Measurements from ENCODE around the gene XPR1.
"Not testable (repeated sequence)": the region's sequence is repeated elsewhere in the genome, so short reads cannot be mapped to it uniquely, and the experiment has no call there.

XPR1 gene

GRCh38 chr1:180786624-180787023 lies 154.8 kb downstream of the XPR1 start:
- DNase-seq, result no peak

GRCh38 chr1:180787628-180788307 lies 155.9 kb downstream of the XPR1 start:
- DNase-seq, result no peak

- DNase-seq, result no peak
Observed at GRCh38 chr1:180789460-180789859, 157.6 kb downstream of the XPR1 start.

GRCh38 chr1:180791152-180791551 lies 159.3 kb downstream of the XPR1 start:
- not testable (repeated sequence) for DNase-seq

- DNase-seq, result no peak
Observed at GRCh38 chr1:180791806-180792205, 160.0 kb downstream of the XPR1 start.

- no peak for DNase-seq
Observed at GRCh38 chr1:180793451-180793850, 161.6 kb downstream of the XPR1 start.

GRCh38 chr1:180796897-180797640 lies 165.2 kb downstream of the XPR1 start:
- no peak for DNase-seq

- no peak for DNase-seq
Observed at GRCh38 chr1:180800945-180801344, 169.1 kb downstream of the XPR1 start.

GRCh38 chr1:180802813-180803212 lies 171.0 kb downstream of the XPR1 start:
- no peak for DNase-seq

GRCh38 chr1:180805316-180805715 lies 173.5 kb downstream of the XPR1 start:
- DNase-seq, result no peak

GRCh38 chr1:180811298-180811697 lies 179.5 kb downstream of the XPR1 start:
- DNase-seq, result no peak

- DNase-seq, result no peak
Observed at GRCh38 chr1:180811886-180812285, 180.1 kb downstream of the XPR1 start.

- DNase-seq, result no peak
Observed at GRCh38 chr1:180814258-180814657, 182.4 kb downstream of the XPR1 start.

GRCh38 chr1:180815188-180815587 lies 183.4 kb downstream of the XPR1 start:
- DNase-seq, result peak; percentile 89

GRCh38 chr1:180816132-180816531 lies 184.3 kb downstream of the XPR1 start:
- DNase-seq, result no peak

- DNase-seq, result no peak
Observed at GRCh38 chr1:180821970-180822369, 190.1 kb downstream of the XPR1 start.

GRCh38 chr1:180831507-180831906 lies 199.7 kb downstream of the XPR1 start:
- DNase-seq, result not testable (repeated sequence)

GRCh38 chr1:180833180-180833579 lies 201.4 kb downstream of the XPR1 start:
- not testable (repeated sequence) for DNase-seq

GRCh38 chr1:180836449-180836848 lies 204.6 kb downstream of the XPR1 start:
- DNase-seq, result no peak

- no peak for DNase-seq
Observed at GRCh38 chr1:180837020-180837419, 205.2 kb downstream of the XPR1 start.

GRCh38 chr1:180838535-180838934 lies 206.7 kb downstream of the XPR1 start:
- DNase-seq, result no peak

- no peak for DNase-seq
Observed at GRCh38 chr1:180839547-180839946, 207.7 kb downstream of the XPR1 start.

- no peak for DNase-seq
Observed at GRCh38 chr1:180841415-180841814, 209.6 kb downstream of the XPR1 start.

- DNase-seq, result no peak
Observed at GRCh38 chr1:180842052-180842451, 210.2 kb downstream of the XPR1 start.

Measured in NCI-H1417 treated with DMSO at 0.1 percent for 48 hours (cell line).